Chondrocyte (in vitro differentiated cells): Measurements from ENCODE around the gene TCP11L2. TPM values are rescaled to one million over a fixed set of nuclear protein-coding genes. Genes with fewer than 3 reads are reported as not detected.
A peak's percentile ranks its signal among the peaks of the same experiment; 100 is the strongest.

Source experiments
- DNase-seq: peaks from one replicate; pipeline ENCODE4 v3.0.0; 2021; ENCODE audit warnings: mixed read lengths, low spot score
- H3K27ac Mint-ChIP-seq: one replicate; pipeline ENCODE4 v1.8.0; 2021; ENCODE audit warnings: mild to moderate bottlenecking, moderate library complexity, mixed read lengths; ENCODE audit not compliant: unreplicated experiment
- H3K27me3 Mint-ChIP-seq: 2 replicates; pipeline ENCODE4 v1.8.0; 2021; ENCODE audit warnings: low read depth, mixed read lengths
- H3K36me3 Mint-ChIP-seq: 2 replicates; pipeline ENCODE4 v1.8.0; 2021; ENCODE audit warnings: low read depth, mixed read lengths
- H3K4me1 Mint-ChIP-seq: 2 replicates; pipeline ENCODE4 v1.8.0; 2021; ENCODE audit warnings: low read depth, mild to moderate bottlenecking, mixed read lengths
- H3K4me3 Mint-ChIP-seq: one replicate; pipeline ENCODE4 v1.8.0; 2021; ENCODE audit warnings: mild to moderate bottlenecking, moderate library complexity, mixed read lengths; ENCODE audit not compliant: unreplicated experiment
- H3K9me3 Mint-ChIP-seq: 2 replicates; pipeline ENCODE4 v1.8.0; 2021; ENCODE audit warnings: low read depth, mixed read lengths
- total RNA-seq: library from RNA; stranded (reverse); gene quantifications from 3 replicates; pipeline ENCODE4 v1.2.1, GENCODE V29; 2021
- TF ChIP-seq, protein P1 (sequence below): fragments of 200-600 bp; sonication (generic); IDR thresholded peaks from 2 replicates; pipeline ENCODE4 v1.5.0; 2021; ENCODE audit warnings: antibody characterized with exemption, mild to moderate bottlenecking, moderate library complexity

The TCP11L2 gene
- total RNA-seq, 1 donor from 2014 or later = 31.2 TPM

DNA sequence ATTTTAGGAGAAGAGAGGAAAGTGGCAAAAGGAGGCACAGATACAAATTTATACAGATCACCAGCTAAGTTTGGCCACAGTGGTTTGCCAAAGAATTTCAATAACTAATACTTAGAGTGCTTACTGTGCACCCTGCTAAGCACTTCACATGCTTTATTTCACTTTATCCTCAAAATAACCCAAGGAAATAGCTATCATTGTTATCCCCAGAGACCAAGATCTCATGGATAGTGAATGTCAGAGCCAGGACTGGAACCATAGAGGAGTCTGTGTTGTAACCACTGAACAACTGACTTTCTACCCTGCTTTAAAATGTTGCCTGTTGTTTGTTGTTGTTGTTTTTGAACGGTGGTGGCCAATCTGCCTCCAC, 1.3 kb upstream of the TCP11L2 start:
- Mint-ChIP-seq H3K27ac (peak overlapping the region; percentile 89), H3K27me3 (no peaks in the 10 kb centered on the region), H3K9me3 (no peaks in the 10 kb centered on the region), H3K36me3 (no peaks in the 10 kb centered on the region), H3K4me1 (peaks cover 48% of the 10 kb centered on the region), H3K4me3 (peak overlapping the region; percentile 72)
- TF ChIP-seq, protein P1, sequence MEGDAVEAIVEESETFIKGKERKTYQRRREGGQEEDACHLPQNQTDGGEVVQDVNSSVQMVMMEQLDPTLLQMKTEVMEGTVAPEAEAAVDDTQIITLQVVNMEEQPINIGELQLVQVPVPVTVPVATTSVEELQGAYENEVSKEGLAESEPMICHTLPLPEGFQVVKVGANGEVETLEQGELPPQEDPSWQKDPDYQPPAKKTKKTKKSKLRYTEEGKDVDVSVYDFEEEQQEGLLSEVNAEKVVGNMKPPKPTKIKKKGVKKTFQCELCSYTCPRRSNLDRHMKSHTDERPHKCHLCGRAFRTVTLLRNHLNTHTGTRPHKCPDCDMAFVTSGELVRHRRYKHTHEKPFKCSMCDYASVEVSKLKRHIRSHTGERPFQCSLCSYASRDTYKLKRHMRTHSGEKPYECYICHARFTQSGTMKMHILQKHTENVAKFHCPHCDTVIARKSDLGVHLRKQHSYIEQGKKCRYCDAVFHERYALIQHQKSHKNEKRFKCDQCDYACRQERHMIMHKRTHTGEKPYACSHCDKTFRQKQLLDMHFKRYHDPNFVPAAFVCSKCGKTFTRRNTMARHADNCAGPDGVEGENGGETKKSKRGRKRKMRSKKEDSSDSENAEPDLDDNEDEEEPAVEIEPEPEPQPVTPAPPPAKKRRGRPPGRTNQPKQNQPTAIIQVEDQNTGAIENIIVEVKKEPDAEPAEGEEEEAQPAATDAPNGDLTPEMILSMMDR = no peak
- no peak for DNase-seq

DNA sequence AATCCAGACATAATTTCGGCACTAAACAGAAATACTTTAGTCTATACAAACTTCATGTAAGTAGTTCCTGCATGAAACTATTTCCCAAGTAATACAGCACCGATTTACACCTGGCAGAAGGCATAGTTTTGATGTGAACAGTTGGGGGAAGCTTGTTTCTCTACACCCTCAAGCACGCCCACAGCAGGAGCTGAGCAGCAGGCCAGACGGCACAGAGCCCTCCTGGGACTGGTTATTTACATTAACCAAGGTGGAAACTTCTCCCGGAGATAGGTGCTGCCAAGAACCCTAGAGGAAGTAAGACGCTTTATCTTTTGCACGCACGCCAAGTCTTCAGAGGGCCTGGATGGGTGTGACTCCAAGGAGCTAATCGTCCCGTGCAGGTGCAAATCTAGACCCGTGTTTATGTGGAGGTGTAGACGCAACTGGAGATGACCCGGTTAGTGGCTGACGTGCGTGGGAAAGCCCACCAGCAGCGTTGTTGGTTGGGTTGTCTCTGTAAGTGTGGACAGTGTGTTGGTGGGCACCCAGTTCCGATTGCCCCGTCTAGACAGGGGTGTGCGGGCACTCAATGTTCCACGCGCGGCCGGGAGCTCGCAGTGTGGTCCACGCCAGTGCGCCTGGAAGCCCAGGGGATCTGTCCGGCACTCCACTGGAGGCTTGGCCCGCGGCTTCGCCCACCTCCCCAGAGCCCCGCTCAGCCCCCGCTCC, 767 bp upstream of the TCP11L2 start:
- Mint-ChIP-seq H3K36me3 (no peaks in the 10 kb centered on the region), H3K4me1 (peaks cover 43% of the 10 kb centered on the region), H3K27ac (peak overlapping the region; percentile 89), H3K27me3 (no peaks in the 10 kb centered on the region), H3K4me3 (peak overlapping the region; percentile 72), H3K9me3 (no peaks in the 10 kb centered on the region)
- TF ChIP-seq, protein P1 = no peak
- DNase-seq = no peak

DNA sequence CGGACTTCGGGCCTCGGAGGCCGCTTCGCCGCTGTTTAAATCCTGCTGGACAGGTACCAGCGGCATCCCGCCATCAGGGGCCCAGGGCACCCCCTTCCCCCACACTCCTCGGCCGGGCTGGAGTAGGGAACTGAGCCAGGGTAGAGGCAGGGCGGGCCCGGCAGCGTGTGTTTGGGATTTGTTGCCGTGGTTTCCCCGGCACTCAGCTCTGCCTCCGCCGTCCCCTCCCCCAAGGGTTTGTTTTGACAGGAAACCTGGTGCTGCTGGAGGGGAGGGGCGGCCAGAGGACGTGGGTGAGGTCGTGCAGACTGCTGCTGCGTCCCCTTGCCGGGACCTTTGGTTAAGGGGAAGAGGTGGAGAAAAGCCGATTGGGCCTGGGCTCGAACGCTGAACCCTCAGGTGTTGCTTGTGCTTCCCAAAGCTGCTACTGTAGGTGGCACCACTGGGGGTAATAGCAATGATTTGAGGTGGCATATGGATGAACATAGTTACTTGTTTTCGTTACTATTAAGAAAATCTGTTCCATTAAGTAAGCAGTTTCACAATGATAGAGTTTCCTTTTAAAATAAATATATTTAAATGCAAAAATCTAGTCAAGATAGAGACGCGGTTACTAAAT, 778 bp downstream of the TCP11L2 start:
- H3K4me3 Mint-ChIP-seq = peak overlapping the region; percentile 91
- H3K4me1 Mint-ChIP-seq = peaks cover 45% of the 10 kb centered on the region
- DNase-seq = peak; percentile 88
- H3K9me3 Mint-ChIP-seq = no peaks in the 10 kb centered on the region
- H3K36me3 Mint-ChIP-seq = no peaks in the 10 kb centered on the region
- H3K27me3 Mint-ChIP-seq = no peaks in the 10 kb centered on the region
- TF ChIP-seq, protein P1 = peak; percentile 48
- peak overlapping the region; percentile 100 for H3K27ac Mint-ChIP-seq

DNA sequence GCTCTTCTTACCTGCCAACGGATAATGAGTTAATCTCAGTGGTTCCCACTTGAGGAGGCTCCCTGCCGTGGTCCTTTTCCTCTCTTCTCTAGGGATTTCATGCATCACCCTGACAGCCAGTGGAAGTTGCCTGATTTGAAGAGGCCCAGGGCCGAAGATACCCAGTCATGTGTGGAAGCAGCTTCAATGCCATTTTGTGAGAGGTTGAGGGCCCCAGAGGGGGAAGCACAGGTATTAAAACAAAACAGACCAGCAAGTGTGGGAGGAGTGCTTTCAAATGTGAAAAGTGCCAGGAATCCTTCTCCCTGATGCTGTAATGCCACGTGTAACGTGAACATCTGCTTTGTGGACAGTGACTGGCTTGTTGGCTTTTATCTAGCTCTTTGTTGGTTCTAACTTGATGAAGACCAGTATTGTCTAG, 1.5 kb downstream of the TCP11L2 start:
- H3K9me3 Mint-ChIP-seq = no peaks in the 10 kb centered on the region
- H3K4me3 Mint-ChIP-seq = peak overlapping the region; percentile 91
- no peak overlapping the region for H3K27ac Mint-ChIP-seq

DNA sequence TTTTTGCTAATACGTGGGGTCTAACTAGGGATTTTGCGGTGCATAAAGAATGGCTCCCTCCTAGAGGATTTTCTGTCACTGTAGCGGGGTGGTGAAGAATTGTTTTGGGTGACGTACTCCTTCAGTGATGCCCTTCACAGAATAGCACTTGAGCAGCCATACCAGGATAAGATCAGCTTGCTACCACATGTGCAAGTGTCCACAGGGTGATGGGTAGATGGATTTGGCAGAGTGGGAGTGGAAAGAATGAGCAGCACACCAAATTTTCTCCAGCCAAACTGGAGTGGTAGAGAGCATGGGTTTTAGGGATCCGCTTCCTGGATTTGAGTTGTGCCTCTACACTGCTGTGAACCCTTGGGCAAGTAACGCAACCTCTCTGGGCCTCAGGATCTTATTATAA, 2.3 kb downstream of the TCP11L2 start:
- H3K4me1 Mint-ChIP-seq = peaks cover 50% of the 10 kb centered on the region
- TF ChIP-seq, protein P1 = no peak
- no peaks in the 10 kb centered on the region for H3K9me3 Mint-ChIP-seq

More for the DNA sequence above, 1.5 kb downstream of the TCP11L2 start:
- DNase-seq = no peak
- H3K36me3 Mint-ChIP-seq = no peaks in the 10 kb centered on the region
- no peaks in the 10 kb centered on the region for H3K27me3 Mint-ChIP-seq
- TF ChIP-seq, protein P1 = no peak
- H3K4me1 Mint-ChIP-seq = peaks cover 50% of the 10 kb centered on the region

More for the DNA sequence above, 2.3 kb downstream of the TCP11L2 start:
- Mint-ChIP-seq H3K27ac (no peak overlapping the region), H3K36me3 (no peaks in the 10 kb centered on the region), H3K4me3 (no peak overlapping the region), H3K27me3 (no peaks in the 10 kb centered on the region)
- no peak for DNase-seq
